K562 (cell line): Measurements from ENCODE around the gene ZC3H12A. TPM values are rescaled to one million over a fixed set of nuclear protein-coding genes. Genes with fewer than 3 reads are reported as not detected.

Source experiments
- CBFB ChIP-seq: sonication (generic); formaldehyde crosslinking; IDR thresholded peaks from 2 replicates; pipeline ENCODE4 v1.4.0; 2020; ENCODE audit warnings: mild to moderate bottlenecking, missing genetic modification reagents
- CEBPZ ChIP-seq: fragments of 150-350 bp; IDR thresholded peaks from 2 replicates; pipeline ENCODE4 v1.6.1; 2014; ENCODE audit warnings: low read depth, mild to moderate bottlenecking, low read length, borderline replicate concordance
- CREM ChIP-seq: IDR thresholded peaks from 2 replicates; pipeline ENCODE4 v1.6.1; 2014; ENCODE audit warnings: antibody characterized with exemption, low read depth
- E2F5 ChIP-seq: sonication (generic); formaldehyde crosslinking; IDR thresholded peaks from 2 replicates; pipeline ENCODE4 v1.8.0; 2022; ENCODE audit warnings: mild to moderate bottlenecking, missing genetic modification reagents
- ELF4 ChIP-seq: fragments of 450-650 bp; formaldehyde crosslinking; IDR thresholded peaks from 2 replicates; pipeline ENCODE4 v1.4.0; 2022; ENCODE audit warnings: missing genetic modification characterization
- ETS1 ChIP-seq: conservative IDR thresholded peaks from 2 replicates; pipeline ENCODE4 v1.6.1; 2011; ENCODE audit warnings: low read depth, mild to moderate bottlenecking, low read length; ENCODE audit not compliant: control insufficient read depth
- HNRNPK ChIP-seq: fragments of 200-400 bp; formaldehyde crosslinking; IDR thresholded peaks from one replicate; pipeline ENCODE4 v1.6.1; 2018; ENCODE audit warnings: mild to moderate bottlenecking, low read depth, low read length; ENCODE audit not compliant: poor library complexity, severe bottlenecking
- KLF13 ChIP-seq: fragments of 450-650 bp; IDR thresholded peaks from 2 replicates; pipeline ENCODE4 v1.6.1; 2016; ENCODE audit warnings: missing genetic modification characterization, low read depth, mild to moderate bottlenecking, missing compliant biosample characterization, moderate library complexity, borderline replicate concordance
- L3MBTL2 ChIP-seq: fragments of 450-650 bp; IDR thresholded peaks from 2 replicates; pipeline ENCODE4 v1.6.1; 2016; ENCODE audit warnings: mild to moderate bottlenecking, moderate library complexity
- MEF2A ChIP-seq: IDR thresholded peaks from 2 replicates; pipeline ENCODE4 v1.6.1; 2011; ENCODE audit warnings: low read depth, mild to moderate bottlenecking, low read length, moderate library complexity; ENCODE audit not compliant: control insufficient read depth
- NBN ChIP-seq: fragments of 450-650 bp; IDR thresholded peaks from 2 replicates; pipeline ENCODE4 v1.6.1; 2016; ENCODE audit warnings: low read depth, mild to moderate bottlenecking
- PBX2 ChIP-seq, 2 experiments: IDR thresholded peaks in 1 of 2; conservative IDR thresholded peaks in 1 of 2; 2 replicates each; pipeline ENCODE4 v1.6.1; 2016; ENCODE audit warnings: low read depth in 2 of 2, mild to moderate bottlenecking in 1 of 2, missing compliant biosample characterization in 1 of 2, missing genetic modification characterization in 1 of 2, moderate library complexity in 1 of 2
- PKNOX1 ChIP-seq: fragments of 450-650 bp; IDR thresholded peaks from 2 replicates; pipeline ENCODE4 v1.6.1; 2016
- RBM14 ChIP-seq: fragments of 200-400 bp; formaldehyde crosslinking; IDR thresholded peaks from 2 replicates; pipeline ENCODE4 v1.6.1; 2018; ENCODE audit warnings: low read depth, mild to moderate bottlenecking, low read length, moderate library complexity, borderline replicate concordance; ENCODE audit not compliant: insufficient read depth
- SAFB2 ChIP-seq: fragments of 200-400 bp; formaldehyde crosslinking; IDR thresholded peaks from 2 replicates; pipeline ENCODE4 v1.6.1; 2018; ENCODE audit warnings: borderline replicate concordance, low read length, low read depth, moderate library complexity; ENCODE audit not compliant: severe bottlenecking
- U2AF1 ChIP-seq: fragments of 200-400 bp; formaldehyde crosslinking; optimal IDR thresholded peaks from 2 replicates; pipeline ENCODE3; 2017; ENCODE audit warnings: mild to moderate bottlenecking, low read depth, low read length, moderate library complexity
- polyA plus RNA-seq, 8 experiments: library from polyadenylated mRNA; depleted of rRNA in 4 of 8; stranded (reverse) in 5 of 8; unstranded in 3 of 8; fragments of >200 nt; fragmentation: Nextera tagmentation in 2 of 8; fragmentation: Illumina TruSeq in 1 of 8; extraction: Ambion mirVana in 2 of 8; extraction: Trizol in 1 of 8; gene quantifications; 2 replicates each; pipeline versions ENCODE4 v1.2.1 to v1.2.3, GENCODE V29; 2011 to 2014; ENCODE audit warnings: inconsistent platforms in 1 of 8, missing spikeins in 1 of 8
- total RNA-seq, 7 experiments: library from RNA; depleted of rRNA in 6 of 7; stranded (reverse); fragments of >200 nt in 6 of 7; fragmentation: Illumina TruSeq in 2 of 7; extraction: Trizol in 2 of 7; gene quantifications; 2 replicates each; pipeline versions ENCODE4 v1.2.1 to v1.2.3, GENCODE V29; 2011 to 2021; ENCODE audit warnings: low replicate concordance in 1 of 7

The ZC3H12A gene
- total and polyA plus RNA-seq, 9 of the 15 experiments (the other 6 are each of a cell fraction or from before 2014, with no cell fraction given): 0.14 to 9.4 (median 6.7) TPM

GRCh38 chr1:37474046-37474696 lies at the start of gene ZC3H12A (continued):
- no peak for TF ChIP-seq PBX2 (CRISPR knock-in tag; IDR thresholded peaks at IDR 0.05; ENCODE audit: low read depth)
- no peak for TF ChIP-seq PBX2 (tag; conservative IDR thresholded peaks at IDR 0.05; ENCODE audit: low read depth)
- no peak for TF ChIP-seq ELF4
- no peak for TF ChIP-seq MEF2A
- peak; percentile 87 for TF ChIP-seq ETS1
- no peak for TF ChIP-seq SAFB2
- TF ChIP-seq CBFB (CRISPR knock-in tag): no peak; the same call in 1 of the 2 replicates
- no peak for TF ChIP-seq PKNOX1
- peak; percentile 79 for TF ChIP-seq HNRNPK
- peak; percentile 64 for TF ChIP-seq CREM
- peak; percentile 74; the same call in 1 of the 2 replicates for TF ChIP-seq KLF13 (tag)
- no peak for TF ChIP-seq E2F5 (CRISPR knock-in tag)
- TF ChIP-seq RBM14: no peak
- no peak for TF ChIP-seq NBN
- peak; percentile 53 for TF ChIP-seq L3MBTL2
- no peak for TF ChIP-seq CEBPZ
- TF ChIP-seq U2AF1: no peak
